K562 (cell line): Measurements from ENCODE around the gene OXLD1. TPM values are rescaled to one million over a fixed set of nuclear protein-coding genes. Genes with fewer than 3 reads are reported as not detected.
A peak's percentile ranks its signal among the peaks of the same experiment; 100 is the strongest.

Experiments used
- CBX1 ChIP-seq: sonication (generic); IDR thresholded peaks from 2 replicates; pipeline ENCODE4 v1.6.1; 2016; ENCODE audit warnings: antibody characterized with exemption, low read depth, mild to moderate bottlenecking
- CXXC5 ChIP-seq: fragments of 250-450 bp; sonication (Bioruptor Pico); IDR thresholded peaks from 2 replicates; pipeline ENCODE4 v1.8.0; 2022; ENCODE audit warnings: inconsistent platforms, mild to moderate bottlenecking, moderate library complexity
- HOXB6 ChIP-seq: fragments of 250-450 bp; sonication (Bioruptor Pico); IDR thresholded peaks from 2 replicates; pipeline ENCODE4 v1.5.1; 2022; ENCODE audit warnings: mild to moderate bottlenecking, borderline replicate concordance
- KAT8 ChIP-seq: fragments of 450-650 bp; IDR thresholded peaks from 2 replicates; pipeline ENCODE4 v1.6.1; 2016; ENCODE audit warnings: low read depth, mild to moderate bottlenecking
- KDM2B ChIP-seq: fragments of 250-450 bp; sonication (Bioruptor Pico); IDR thresholded peaks from 2 replicates; pipeline ENCODE4 v1.8.0; 2021; ENCODE audit warnings: mild to moderate bottlenecking, moderate library complexity
- MAZ ChIP-seq, 2 experiments: fragments of 450-650 bp in 1 of 2; sonication (generic) in 1 of 2; formaldehyde crosslinking; IDR thresholded peaks in 1 of 2; conservative IDR thresholded peaks in 1 of 2; 2 replicates each; pipeline versions ENCODE4 v1.4.0 to v1.5.0; 2020; ENCODE audit warnings: mild to moderate bottlenecking in 1 of 2, missing genetic modification reagents in 1 of 2
- MTF1 ChIP-seq: fragments of 250-450 bp; sonication (Bioruptor Pico); IDR thresholded peaks from 2 replicates; pipeline ENCODE4 v1.9.0; 2021; ENCODE audit warnings: moderate library complexity, mild to moderate bottlenecking, inconsistent platforms, borderline replicate concordance
- NR2C1 ChIP-seq, 2 experiments: fragments of 450-650 bp; IDR thresholded peaks; 2 replicates each; pipeline ENCODE4 v1.6.1; 2017; ENCODE audit warnings: mild to moderate bottlenecking in 2 of 2, antibody characterized with exemption in 1 of 2, inconsistent platforms in 1 of 2, missing compliant biosample characterization in 1 of 2, missing genetic modification characterization in 1 of 2
- NR4A1 ChIP-seq, 2 experiments: fragments of 250-450 bp in 1 of 2; fragments of 450-650 bp in 1 of 2; sonication (Bioruptor Pico) in 1 of 2; IDR thresholded peaks; 2 replicates each; pipeline versions ENCODE4 v1.4.0 to v1.6.1; 2016 to 2020; ENCODE audit warnings: mild to moderate bottlenecking in 2 of 2, missing compliant biosample characterization in 1 of 2, missing genetic modification characterization in 1 of 2, moderate library complexity in 1 of 2
- PTRF ChIP-seq: fragments of 450-650 bp; IDR thresholded peaks from 2 replicates; pipeline ENCODE4 v1.6.1; 2016; ENCODE audit warnings: mild to moderate bottlenecking, missing genetic modification characterization, missing compliant biosample characterization
- SP1 ChIP-seq: sonication (generic); formaldehyde crosslinking; IDR thresholded peaks from 2 replicates; pipeline ENCODE4 v1.8.1; 2022; ENCODE audit warnings: mild to moderate bottlenecking, missing genetic modification reagents
- TEAD2 ChIP-seq: fragments of 450-650 bp; IDR thresholded peaks from 2 replicates; pipeline ENCODE4 v1.6.1; 2016; ENCODE audit warnings: missing genetic modification characterization, control low read depth, missing compliant biosample characterization
- THRAP3 ChIP-seq: fragments of 450-650 bp; IDR thresholded peaks from 2 replicates; pipeline ENCODE4 v1.6.1; 2016; ENCODE audit warnings: mild to moderate bottlenecking, inconsistent platforms, borderline replicate concordance
- ZNF644 ChIP-seq: fragments of 200-800 bp; sonication (Bioruptor generic); IDR thresholded peaks from 2 replicates; pipeline ENCODE4 v1.6.1; 2016; ENCODE audit warnings: low read depth, missing genetic modification characterization, missing compliant biosample characterization
- ZNF766 ChIP-seq: fragments of 200-800 bp; sonication (Bioruptor generic); conservative IDR thresholded peaks from 2 replicates; pipeline ENCODE4 v1.6.1; 2016; ENCODE audit warnings: missing genetic modification characterization, missing compliant biosample characterization
- polyA plus RNA-seq, 8 experiments: library from polyadenylated mRNA; depleted of rRNA in 4 of 8; stranded (reverse) in 5 of 8; unstranded in 3 of 8; fragments of >200 nt; fragmentation: Nextera tagmentation in 2 of 8; fragmentation: Illumina TruSeq in 1 of 8; extraction: Ambion mirVana in 2 of 8; extraction: Trizol in 1 of 8; gene quantifications; 2 replicates each; pipeline versions ENCODE4 v1.2.1 to v1.2.3, GENCODE V29; 2011 to 2014; ENCODE audit warnings: inconsistent platforms in 1 of 8, missing spikeins in 1 of 8
- total RNA-seq, 7 experiments: library from RNA; depleted of rRNA in 6 of 7; stranded (reverse); fragments of >200 nt in 6 of 7; fragmentation: Illumina TruSeq in 2 of 7; extraction: Trizol in 2 of 7; gene quantifications; 2 replicates each; pipeline versions ENCODE4 v1.2.1 to v1.2.3, GENCODE V29; 2011 to 2021; ENCODE audit warnings: low replicate concordance in 1 of 7
- TF ChIP-seq, protein P1 (sequence below): fragments of 450-650 bp; conservative IDR thresholded peaks from 2 replicates; pipeline ENCODE4 v1.6.1; 2016; ENCODE audit warnings: missing genetic modification characterization, low read depth, mild to moderate bottlenecking, control low read depth, missing compliant biosample characterization
- TF ChIP-seq, protein P2 (sequence below), 3 experiments: fragments of 200-800 bp in 1 of 3; sonication (Bioruptor generic) in 1 of 3; sonication (generic) in 1 of 3; formaldehyde crosslinking in 1 of 3; IDR thresholded peaks; 2 replicates each; pipeline versions ENCODE4 v1.6.1 to v1.8.0; 2016 to 2022; ENCODE audit warnings: mild to moderate bottlenecking in 2 of 3, missing compliant biosample characterization in 2 of 3, missing genetic modification characterization in 2 of 3, missing genetic modification reagents in 1 of 3
- TF ChIP-seq, protein P3 (sequence below): fragments of 250-450 bp; sonication (Bioruptor Pico); IDR thresholded peaks from 2 replicates; pipeline ENCODE4 v1.5.0; 2021; ENCODE audit warnings: mild to moderate bottlenecking, moderate library complexity

The OXLD1 gene
- total and polyA plus RNA-seq, 9 of the 15 experiments (the other 6 are each of a cell fraction or from before 2014, with no cell fraction given), result 4.4 to 115 (median 29.3) TPM

DNA sequence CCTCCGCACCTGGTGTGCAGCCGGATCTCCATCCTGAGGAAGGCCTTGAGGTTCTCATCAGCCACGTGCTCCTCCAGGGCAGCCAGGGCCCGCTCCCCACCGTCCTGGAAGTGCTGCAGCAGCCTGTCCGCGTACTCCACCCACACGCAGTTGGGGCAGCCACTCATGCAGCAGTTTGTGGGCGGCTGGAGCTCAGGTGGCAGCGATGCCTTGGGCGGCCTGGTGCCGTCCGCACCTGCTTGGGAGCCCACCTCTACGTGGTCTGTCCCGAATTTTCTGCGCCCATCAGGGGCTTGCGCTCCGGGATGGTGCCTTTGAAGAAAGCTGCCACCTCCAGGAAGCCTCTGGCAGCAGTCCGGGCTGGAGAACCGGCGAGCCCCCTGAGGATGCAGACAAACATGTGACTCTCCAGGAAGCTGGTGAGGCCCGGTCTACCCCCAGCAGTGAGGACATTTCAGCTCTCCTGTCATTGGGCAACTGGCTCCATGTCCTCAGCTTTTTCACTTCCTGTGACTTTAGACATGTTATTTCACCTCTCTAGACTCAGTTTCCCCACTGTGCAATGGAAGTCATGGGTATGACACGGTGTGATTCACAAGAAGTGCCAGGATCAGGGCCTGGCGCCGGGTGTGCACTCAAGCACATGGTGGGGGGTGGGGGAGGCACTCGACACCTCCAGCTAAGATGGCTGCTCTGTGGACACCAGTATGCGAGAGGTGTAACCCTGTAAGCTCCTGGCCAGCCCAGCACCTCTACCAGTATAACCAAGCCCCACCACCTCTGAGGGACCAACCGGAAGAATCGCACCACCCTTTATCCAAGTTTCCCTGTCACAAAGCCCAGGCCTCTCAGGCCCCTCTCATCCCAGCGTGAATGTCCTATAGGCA, 957 bp downstream of the OXLD1 start (continued):
- TF ChIP-seq, protein P1, sequence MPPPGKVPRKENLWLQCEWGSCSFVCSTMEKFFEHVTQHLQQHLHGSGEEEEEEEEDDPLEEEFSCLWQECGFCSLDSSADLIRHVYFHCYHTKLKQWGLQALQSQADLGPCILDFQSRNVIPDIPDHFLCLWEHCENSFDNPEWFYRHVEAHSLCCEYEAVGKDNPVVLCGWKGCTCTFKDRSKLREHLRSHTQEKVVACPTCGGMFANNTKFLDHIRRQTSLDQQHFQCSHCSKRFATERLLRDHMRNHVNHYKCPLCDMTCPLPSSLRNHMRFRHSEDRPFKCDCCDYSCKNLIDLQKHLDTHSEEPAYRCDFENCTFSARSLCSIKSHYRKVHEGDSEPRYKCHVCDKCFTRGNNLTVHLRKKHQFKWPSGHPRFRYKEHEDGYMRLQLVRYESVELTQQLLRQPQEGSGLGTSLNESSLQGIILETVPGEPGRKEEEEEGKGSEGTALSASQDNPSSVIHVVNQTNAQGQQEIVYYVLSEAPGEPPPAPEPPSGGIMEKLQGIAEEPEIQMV (tag), result peak; percentile 77; the same call in 1 of the 2 replicates
- TF ChIP-seq MTF1, result no peak
- TF ChIP-seq NR4A1 (CRISPR knock-in tag; IDR thresholded peaks at IDR 0.05), result peak; percentile 94; the same call in 1 of the 2 replicates
- peak; percentile 98 for TF ChIP-seq NR4A1 (tag; IDR thresholded peaks at IDR 0.05)
- 0 out of 2 replicates have a peak, but pooled peaks have one; percentile 17 for TF ChIP-seq THRAP3
- TF ChIP-seq, protein P2, sequence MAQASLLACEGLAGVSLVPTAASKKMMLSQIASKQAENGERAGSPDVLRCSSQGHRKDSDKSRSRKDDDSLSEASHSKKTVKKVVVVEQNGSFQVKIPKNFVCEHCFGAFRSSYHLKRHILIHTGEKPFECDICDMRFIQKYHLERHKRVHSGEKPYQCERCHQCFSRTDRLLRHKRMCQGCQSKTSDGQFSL (CRISPR knock-in tag; IDR thresholded peaks at IDR 0.05), result peak; percentile 93
- TF ChIP-seq, protein P2 (tag; IDR thresholded peaks at IDR 0.05), result peak; percentile 66 to 84; a peak in 3 of 4 replicates
- no peak for TF ChIP-seq SP1
- 0 out of 2 replicates have a peak, but pooled peaks have one; percentile 11 for TF ChIP-seq HOXB6 (CRISPR knock-in tag)
- TF ChIP-seq ZNF644 (tag), result peak; percentile 89; the same call in 1 of the 2 replicates
- TF ChIP-seq, protein P3, sequence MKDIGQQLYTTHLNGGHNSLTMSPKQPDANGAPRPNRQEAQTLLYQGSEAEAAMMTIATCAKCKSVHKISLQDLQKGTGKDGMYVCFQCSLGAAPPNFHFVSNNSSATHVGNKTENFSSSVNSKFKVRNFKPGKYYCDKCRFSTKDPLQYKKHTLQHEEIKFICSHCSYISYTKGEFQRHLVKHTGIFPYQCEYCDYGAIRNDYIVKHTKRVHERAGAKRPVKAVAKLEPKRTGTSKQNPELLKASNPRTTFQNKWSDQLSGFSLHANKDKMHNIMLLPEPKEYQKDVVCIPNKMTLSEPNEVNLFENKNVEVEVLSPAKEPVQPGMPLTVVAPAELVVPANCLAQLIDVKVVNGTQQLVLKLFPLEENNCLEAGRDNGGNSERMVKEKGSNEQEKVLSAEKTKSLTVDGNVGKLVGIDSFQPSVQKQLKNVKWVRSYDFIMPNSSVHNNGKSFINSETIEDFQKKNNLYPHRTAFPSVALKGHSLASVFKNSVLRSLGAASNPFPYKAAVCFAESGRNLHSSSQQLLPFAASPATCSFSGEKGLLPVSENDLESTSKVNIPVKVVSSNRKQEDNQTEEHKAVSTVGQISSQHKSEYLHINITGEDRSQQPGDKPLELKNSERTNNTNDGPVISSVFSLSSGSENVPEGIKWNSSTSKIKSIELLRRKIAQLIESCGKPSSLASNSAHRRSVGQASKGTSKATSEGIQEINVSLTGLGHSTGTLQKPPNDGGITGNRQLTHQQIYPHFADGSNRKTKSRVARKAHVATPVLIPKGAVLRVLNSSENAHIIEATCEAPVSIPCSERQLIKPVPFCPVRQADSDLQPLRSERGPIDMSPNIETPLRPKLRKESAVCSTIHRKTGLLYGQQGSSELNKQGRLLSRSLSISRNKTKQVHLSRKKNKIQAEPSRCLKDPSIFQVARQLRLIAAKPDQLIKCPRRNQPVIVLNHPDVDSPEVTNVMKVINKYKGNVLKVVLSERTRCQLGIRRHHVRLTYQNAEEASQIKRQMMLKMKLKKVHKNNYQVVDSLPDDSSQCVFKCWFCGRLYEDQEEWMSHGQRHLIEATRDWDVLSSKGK (CRISPR knock-in tag), result no peak
- peak; percentile 46; the same call in 1 of the 2 replicates for TF ChIP-seq KDM2B (CRISPR knock-in tag)
- TF ChIP-seq TEAD2 (tag), result peak; percentile 68; the same call in 1 of the 2 replicates
- peak; percentile 91 for TF ChIP-seq ZNF766 (CRISPR knock-in tag)
- TF ChIP-seq PTRF (tag), result peak; percentile 74; the same call in 1 of the 2 replicates
- TF ChIP-seq MAZ (CRISPR knock-in tag; conservative IDR thresholded peaks at IDR 0.05 in 1 of 2, IDR thresholded peaks at IDR 0.05 in 1 of 2), result peak in 1 of 2 experiments; percentile 63; a peak in 2 of 4 replicates
- TF ChIP-seq CBX1, result no peak
- TF ChIP-seq KAT8, result no peak
- TF ChIP-seq NR2C1 (IDR thresholded peaks at IDR 0.05), result no peak
- peak; percentile 90 for TF ChIP-seq NR2C1 (tag; IDR thresholded peaks at IDR 0.05)
- TF ChIP-seq CXXC5, result peak; percentile 66; the same call in 1 of the 2 replicates
